Stimulated activated naive CD4-positive, alpha-beta T cell (primary cell): Measurements from ENCODE around the gene RIMKLB.
"Not testable (repeated sequence)": the region's sequence is repeated elsewhere in the genome, so short reads cannot be mapped to it uniquely, and the experiment has no call there.

Experiments
- DNase-seq, 6 experiments: peaks; one replicate each; lab custom pipeline; 2025; lab: John Stamatoyannopoulos, UW

RIMKLB gene

GRCh38 chr12:8692573-8692972 lies 5.2 kb upstream of the RIMKLB start:
- DNase-seq, result peak in 1 of 6 experiments; percentile 25

GRCh38 chr12:8695116-8695515 lies 2.7 kb upstream of the RIMKLB start:
- DNase-seq, result no peak

GRCh38 chr12:8696442-8697090 lies 1.2 kb upstream of the RIMKLB start:
- no peak for DNase-seq

GRCh38 chr12:8697120-8697475 lies 693 bp upstream of the RIMKLB start:
- DNase-seq, result peak in 4 of 6 experiments; percentile 23 to 71 (median 46)

GRCh38 chr12:8698132-8698851 lies 501 bp downstream of the RIMKLB start:
- peak; percentile 5 to 55 (median 42) for DNase-seq

- DNase-seq, result no peak
These were observed 1.1 kb downstream of the RIMKLB start for GRCh38 chr12:8698879-8699278.

- no peak for DNase-seq
These were observed 1.9 kb downstream of the RIMKLB start for GRCh38 chr12:8699714-8700113.

- no peak for DNase-seq
These were observed 3.4 kb downstream of the RIMKLB start for GRCh38 chr12:8701046-8701660.

GRCh38 chr12:8702159-8702558 lies 4.4 kb downstream of the RIMKLB start:
- no peak for DNase-seq

GRCh38 chr12:8709124-8709830 lies 11.5 kb downstream of the RIMKLB start:
- DNase-seq, result no peak

- DNase-seq, result no peak
These were observed 14.8 kb downstream of the RIMKLB start for GRCh38 chr12:8712572-8712971.

GRCh38 chr12:8722286-8722800 lies 24.6 kb downstream of the RIMKLB start:
- no peak for DNase-seq

- DNase-seq, result no peak
These were observed 37.1 kb downstream of the RIMKLB start for GRCh38 chr12:8734873-8735381.

GRCh38 chr12:8742501-8742900 lies 44.7 kb downstream of the RIMKLB start:
- DNase-seq, result no peak

GRCh38 chr12:8743121-8743520 lies 45.3 kb downstream of the RIMKLB start:
- not testable (repeated sequence) for DNase-seq

GRCh38 chr12:8745631-8746030 lies 47.8 kb downstream of the RIMKLB start:
- not testable (repeated sequence) for DNase-seq

- DNase-seq, result no peak
These were observed 48.3 kb downstream of the RIMKLB start for GRCh38 chr12:8746046-8746445.

GRCh38 chr12:8760076-8760475 lies 62.3 kb downstream of the RIMKLB start:
- not testable (repeated sequence) for DNase-seq

- not testable (repeated sequence) for DNase-seq
These were observed 64.9 kb downstream of the RIMKLB start for GRCh38 chr12:8762701-8763100.

- not testable (repeated sequence) for DNase-seq
These were observed 68.3 kb downstream of the RIMKLB start for GRCh38 chr12:8766121-8766520.

GRCh38 chr12:8770499-8770898 lies 72.7 kb downstream of the RIMKLB start:
- DNase-seq, result no peak

GRCh38 chr12:8771072-8771471 lies 73.3 kb downstream of the RIMKLB start:
- no peak for DNase-seq
